BJ (cell line): ENCODE data around the gene SH3GLB2. TPM values are rescaled to one million over a fixed set of nuclear protein-coding genes. Genes with fewer than 3 reads are reported as not detected.

Experiments
- CTCF ChIA-PET: fragments of 350-600 bp; formaldehyde crosslinking; extraction: SDS; loops from one replicate; lab custom pipeline; 2021; ENCODE audit warnings: antibody characterized with exemption, inconsistent platforms; lab: Yijun Ruan, JAX
- POLR2A ChIA-PET: fragments of 300-600 bp; sonication (Branson Sonifier 250); formaldehyde crosslinking; extraction: SDS; loops from one replicate; lab custom pipeline; 2021; ENCODE audit warnings: antibody characterized with exemption; lab: Charles Lee
- DNase-seq: peaks from one replicate; pipeline ENCODE4 v3.0.0-alpha.2; 2011; ENCODE audit warnings: low read depth
- H3K27me3 ChIP-seq: 2 replicates; pipeline ENCODE4 v1.6.0; 2011; ENCODE audit warnings: low read length; ENCODE audit not compliant: control insufficient read depth, insufficient read depth
- H3K36me3 ChIP-seq: 2 replicates; pipeline ENCODE4 v1.5.1; 2011; ENCODE audit warnings: low read length; ENCODE audit not compliant: control insufficient read depth, insufficient read depth
- H3K4me3 ChIP-seq: 2 replicates; pipeline ENCODE4 v1.5.1; 2011; ENCODE audit warnings: low read depth, mild to moderate bottlenecking, control low read depth, low read length
- polyA plus RNA-seq: library from polyadenylated mRNA; depleted of rRNA; stranded (reverse); fragments of >200 nt; gene quantifications from 2 replicates; pipeline ENCODE4 v1.2.3, GENCODE V29; 2011
- TF ChIP-seq, protein P1 (sequence below): IDR thresholded peaks from 2 replicates; pipeline ENCODE4 v1.5.1; 2011; ENCODE audit warnings: low read depth, mild to moderate bottlenecking, control low read depth, inconsistent platforms, low read length, moderate library complexity; ENCODE audit not compliant: insufficient read depth

Gene SH3GLB2
- polyA plus RNA-seq, 1 experiment: 52.7 TPM

- TF ChIP-seq, protein P1, sequence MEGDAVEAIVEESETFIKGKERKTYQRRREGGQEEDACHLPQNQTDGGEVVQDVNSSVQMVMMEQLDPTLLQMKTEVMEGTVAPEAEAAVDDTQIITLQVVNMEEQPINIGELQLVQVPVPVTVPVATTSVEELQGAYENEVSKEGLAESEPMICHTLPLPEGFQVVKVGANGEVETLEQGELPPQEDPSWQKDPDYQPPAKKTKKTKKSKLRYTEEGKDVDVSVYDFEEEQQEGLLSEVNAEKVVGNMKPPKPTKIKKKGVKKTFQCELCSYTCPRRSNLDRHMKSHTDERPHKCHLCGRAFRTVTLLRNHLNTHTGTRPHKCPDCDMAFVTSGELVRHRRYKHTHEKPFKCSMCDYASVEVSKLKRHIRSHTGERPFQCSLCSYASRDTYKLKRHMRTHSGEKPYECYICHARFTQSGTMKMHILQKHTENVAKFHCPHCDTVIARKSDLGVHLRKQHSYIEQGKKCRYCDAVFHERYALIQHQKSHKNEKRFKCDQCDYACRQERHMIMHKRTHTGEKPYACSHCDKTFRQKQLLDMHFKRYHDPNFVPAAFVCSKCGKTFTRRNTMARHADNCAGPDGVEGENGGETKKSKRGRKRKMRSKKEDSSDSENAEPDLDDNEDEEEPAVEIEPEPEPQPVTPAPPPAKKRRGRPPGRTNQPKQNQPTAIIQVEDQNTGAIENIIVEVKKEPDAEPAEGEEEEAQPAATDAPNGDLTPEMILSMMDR: no peak
- DNase-seq: no peak
- peaks cover 27% of the 10 kb centered on the region for H3K36me3 ChIP-seq
- ChIA-PET POLR2A (no interaction called here), CTCF (interaction anchor here (1.0 to 2.2 kb wide), 3 partner anchors 14 to 157 kb away, joined by 4 to 5 read pairs (median 4); partner anchors contain the start of gene SH3GLB2)
- H3K27me3 ChIP-seq: no peaks in the 10 kb centered on the region
- no peak overlapping the region for H3K4me3 ChIP-seq
Measured at GRCh38 chr9:129008986-129009583, 19.0 kb downstream of the SH3GLB2 start.

GRCh38 chr9:129008469-129008965 lies 19.6 kb downstream of the SH3GLB2 start:
- Histone ChIP-seq H3K36me3 (peaks cover 26% of the 10 kb centered on the region), H3K4me3 (no peak overlapping the region), H3K27me3 (no peaks in the 10 kb centered on the region)
- DNase-seq: no peak
- TF ChIP-seq, protein P1: no peak
- CTCF ChIA-PET: interaction anchor here (1.7 kb wide), 1 partner anchor 20 kb away, joined by 4 read pairs; the partner anchor contains the start of gene SH3GLB2
- POLR2A ChIA-PET: no interaction called here

DNA sequence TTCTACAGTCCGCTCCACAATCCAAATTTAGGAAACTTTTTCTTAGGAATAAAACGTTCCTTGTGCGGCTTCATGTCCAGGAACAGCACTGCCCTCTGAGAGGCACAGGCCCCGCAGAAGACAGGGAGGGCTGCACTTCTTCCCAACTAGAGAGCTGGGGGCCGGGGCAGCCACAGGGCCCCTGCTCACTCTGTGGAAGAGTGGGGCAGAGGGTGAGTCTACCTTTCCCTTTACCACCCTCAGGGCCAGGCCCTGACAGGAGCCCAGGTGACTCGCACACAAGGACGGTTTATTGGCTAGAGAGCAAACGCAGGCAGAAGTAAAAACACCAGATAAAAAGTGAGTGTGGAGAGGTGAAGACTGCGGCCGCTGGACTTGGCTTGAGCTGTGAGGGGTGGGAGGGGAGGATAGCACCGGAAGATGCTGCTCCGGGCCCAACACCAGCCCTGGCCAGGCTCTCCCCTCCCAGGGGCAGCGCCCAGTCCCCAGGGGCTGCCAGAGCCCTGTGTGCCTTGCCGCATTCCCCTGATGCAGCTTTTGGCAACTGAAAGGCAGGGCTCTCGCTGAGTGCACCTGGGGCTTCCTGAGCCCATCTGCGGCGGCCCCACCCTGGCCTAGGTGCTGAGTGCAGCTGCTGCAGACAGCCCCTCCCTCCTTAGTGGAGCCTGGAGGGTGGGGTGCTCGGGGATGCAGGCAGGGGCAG lies 20.2 kb downstream of the SH3GLB2 start:
- TF ChIP-seq, protein P1: no peak
- Histone ChIP-seq H3K4me3 (no peak overlapping the region), H3K36me3 (peaks cover 26% of the 10 kb centered on the region), H3K27me3 (no peaks in the 10 kb centered on the region)
- no peak for DNase-seq
- CTCF ChIA-PET: interaction anchor here (0.8 to 3.6 kb wide), 10 partner anchors 7 to 146 kb away, joined by 3 to 27 read pairs (median 6); partner anchors contain the start of gene SH3GLB2
- POLR2A ChIA-PET: no interaction called here

DNA sequence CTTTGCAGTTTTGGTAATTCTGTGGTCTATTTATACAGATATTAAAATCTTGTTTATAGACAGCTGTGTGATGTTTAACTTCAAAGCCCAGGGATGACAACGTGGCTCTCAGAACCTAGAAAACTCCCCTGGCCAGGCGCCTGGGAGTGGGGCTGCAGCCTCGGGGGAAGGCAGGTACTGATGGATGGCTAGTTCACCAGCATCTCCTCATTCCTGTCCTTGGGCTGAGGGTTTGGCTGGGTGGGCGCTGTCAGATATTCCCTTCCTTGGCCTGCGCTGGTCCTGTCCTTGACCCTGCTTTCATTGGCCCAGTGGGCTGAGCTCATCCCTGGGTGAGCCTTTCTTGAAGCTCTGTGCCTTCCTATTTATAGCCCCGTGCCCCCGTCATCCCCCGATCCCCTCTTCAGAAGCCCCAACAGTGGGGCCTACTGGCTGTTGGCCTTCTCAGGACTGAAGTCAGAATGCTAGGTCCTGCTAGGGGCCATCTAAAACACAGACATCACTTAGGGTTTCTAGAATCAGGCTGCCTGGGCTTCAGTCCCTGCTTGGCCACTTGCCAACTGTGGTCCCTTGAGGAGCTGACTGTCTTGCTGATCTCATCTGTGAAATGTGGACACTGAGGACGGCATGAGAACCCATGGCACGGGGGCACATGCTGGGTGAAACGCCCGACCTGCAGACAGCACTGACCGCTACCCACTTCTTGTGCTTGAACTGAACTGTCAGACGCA lies 20.9 kb downstream of the SH3GLB2 start:
- H3K4me3 ChIP-seq: no peak overlapping the region
- no peaks in the 10 kb centered on the region for H3K27me3 ChIP-seq
- CTCF ChIA-PET: interaction anchor here (0.6 to 3.6 kb wide), 16 partner anchors 8 to 1193 kb away, joined by 3 to 27 read pairs (median 4); partner anchors contain the start of gene SH3GLB2
- DNase-seq: no peak
- H3K36me3 ChIP-seq: peaks cover 24% of the 10 kb centered on the region
- POLR2A ChIA-PET: no interaction called here
- TF ChIP-seq, protein P1: no peak
